SIG-M5 treated with dmso at 0.1 percent for 504 hours (cell line): ENCODE results near the gene CLTB.

Source experiments
- DNase-seq: peaks from one replicate; lab custom pipeline; 2025; ENCODE audit not compliant: unreplicated experiment; lab: John Stamatoyannopoulos, UW

The CLTB gene

GRCh38 chr5:176383961-176384360 lies 32.4 kb downstream of the CLTB start:
- no peak for DNase-seq

GRCh38 chr5:176383248-176383905 lies 33.0 kb downstream of the CLTB start:
- DNase-seq = no peak

- DNase-seq = no peak
Measured at GRCh38 chr5:176382721-176383120, 33.6 kb downstream of the CLTB start.

- DNase-seq = no peak
Measured at GRCh38 chr5:176381979-176382378, 34.4 kb downstream of the CLTB start.

- no peak for DNase-seq
Measured at GRCh38 chr5:176381423-176381822, 34.9 kb downstream of the CLTB start.

GRCh38 chr5:176379881-176380280 lies 36.5 kb downstream of the CLTB start:
- peak; percentile 58 for DNase-seq

DNA sequence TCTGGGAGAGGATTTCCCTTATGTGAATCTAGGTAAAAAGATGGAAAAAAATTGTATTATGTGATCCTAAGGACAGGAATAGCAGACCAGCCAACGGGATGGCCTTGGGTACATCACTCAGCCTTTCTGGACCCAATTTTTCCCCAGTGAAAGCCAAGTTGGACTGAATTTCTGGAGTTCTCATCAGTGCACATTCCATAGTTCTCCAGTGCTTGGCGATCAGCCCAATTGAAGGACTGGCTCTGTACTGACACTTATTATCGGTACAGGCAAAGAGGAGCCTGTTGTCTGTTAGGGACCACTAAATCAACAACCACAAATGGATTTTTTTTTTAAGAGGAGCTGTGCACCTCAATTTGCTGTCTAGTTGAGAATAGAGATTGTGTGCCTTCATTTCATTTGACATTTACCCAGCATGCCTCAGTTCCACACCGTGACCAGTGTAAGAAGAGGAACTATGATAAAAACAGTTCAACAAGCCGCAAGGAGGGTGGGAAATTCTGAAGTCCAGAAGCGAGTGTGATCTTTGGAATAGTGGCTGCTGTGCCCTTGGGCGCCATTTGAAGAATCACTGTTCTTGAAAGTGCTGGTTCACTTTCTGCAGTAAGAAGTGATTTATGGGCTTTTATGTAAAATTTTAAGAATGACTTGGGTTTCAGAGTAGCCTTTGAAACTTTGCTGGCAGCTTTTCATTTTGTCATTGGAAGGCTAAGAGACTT lies 43.1 kb downstream of the CLTB start:
- DNase-seq = no peak

DNA sequence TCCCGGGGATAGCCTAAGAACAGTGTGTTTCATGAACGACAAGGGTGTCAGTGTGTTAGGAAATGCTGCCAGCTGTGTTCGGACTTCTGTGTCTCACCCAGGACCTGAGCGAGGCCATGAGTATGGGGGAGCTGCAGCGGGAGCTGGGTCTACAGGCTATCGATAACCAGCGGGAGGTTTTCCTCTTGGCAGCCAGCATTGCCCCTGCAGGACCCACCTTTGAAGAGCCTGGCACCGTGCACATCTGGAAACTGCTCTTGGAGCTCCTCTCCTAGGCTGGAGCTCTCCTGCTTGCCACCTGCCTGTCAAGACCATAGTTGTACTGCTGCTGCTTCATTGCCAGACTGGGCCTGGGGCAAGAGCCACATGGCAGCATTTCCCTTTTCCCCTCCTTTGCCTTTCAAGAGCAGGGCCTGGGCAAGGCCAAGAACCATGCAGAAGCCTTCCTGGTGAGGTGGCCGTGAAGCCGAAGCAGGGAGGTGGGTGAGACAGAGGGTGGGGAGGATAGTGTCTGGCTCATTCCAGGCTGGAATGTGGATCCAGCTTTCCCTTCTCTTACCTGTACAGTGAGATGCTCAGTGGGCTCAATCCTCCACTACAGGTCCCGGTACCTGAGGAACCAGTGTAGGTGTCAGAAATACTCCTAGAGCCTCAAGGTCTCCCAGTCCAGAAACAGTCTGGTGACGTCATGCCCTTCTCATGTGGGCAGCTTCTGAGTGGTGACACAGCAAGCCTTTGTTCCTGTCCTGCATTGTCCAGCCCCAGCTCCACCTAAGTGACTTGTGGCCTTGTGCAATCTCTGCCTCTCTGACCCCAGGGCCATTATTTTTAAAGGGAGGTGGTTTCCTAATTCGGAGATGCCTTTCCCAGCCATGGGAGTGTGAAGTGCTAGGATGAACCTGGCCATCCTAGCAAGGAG lies 44.5 kb downstream of the CLTB start:
- no peak for DNase-seq

DNA sequence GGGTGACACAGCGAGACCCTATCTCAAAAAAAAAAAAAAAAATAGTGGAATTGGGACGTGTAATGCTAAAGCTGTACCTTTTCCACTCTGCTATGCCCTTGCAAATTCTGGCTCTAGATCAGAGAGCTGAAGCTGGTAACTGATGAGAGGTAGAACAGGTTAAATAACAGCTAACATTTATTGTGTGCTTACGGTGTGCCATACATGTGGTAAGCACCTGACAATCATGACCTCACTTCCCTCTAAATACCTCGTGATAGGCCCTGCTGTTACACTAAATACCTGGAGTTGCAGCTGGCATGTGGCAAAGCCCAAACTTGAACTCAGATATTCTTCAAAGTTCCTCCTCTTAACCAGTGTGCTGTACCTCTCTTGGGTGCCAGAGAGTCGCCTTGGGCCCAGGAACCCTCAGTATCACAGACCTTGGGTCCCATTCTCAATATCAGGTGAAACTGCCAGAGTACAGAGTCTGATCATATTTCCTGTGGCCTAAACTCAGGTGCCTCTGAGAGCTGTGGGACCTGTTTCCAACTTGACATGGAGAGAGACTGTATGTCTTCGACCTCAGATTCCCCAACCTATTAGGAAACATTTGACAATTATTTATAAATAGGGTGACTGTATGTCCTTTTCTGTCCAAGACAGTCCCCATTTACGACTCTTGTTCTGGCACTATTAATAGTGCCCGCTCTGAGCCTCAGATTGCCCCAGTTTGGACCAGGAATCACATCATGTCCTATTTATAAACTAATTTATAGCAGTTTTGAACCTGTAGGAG lies 46.2 kb downstream of the CLTB start:
- no peak for DNase-seq

DNA sequence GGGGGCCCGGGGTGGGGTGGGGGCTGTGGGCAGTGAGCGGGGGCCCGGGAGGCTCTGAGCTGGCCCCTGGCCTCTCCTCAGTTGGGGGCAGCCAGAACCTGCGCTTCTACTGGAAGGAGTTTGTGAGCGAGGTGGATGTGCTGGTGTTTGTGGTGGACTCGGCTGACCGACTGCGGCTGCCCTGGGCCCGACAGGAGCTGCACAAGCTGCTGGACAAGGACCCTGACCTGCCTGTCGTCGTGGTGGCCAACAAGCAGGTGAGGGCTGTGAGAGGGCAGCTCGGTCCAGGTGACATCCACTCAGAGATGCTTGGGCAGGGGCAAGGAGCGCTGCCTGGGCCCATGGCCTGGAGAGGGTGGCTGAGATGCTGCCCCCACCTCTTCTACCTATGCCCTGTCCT lies 47.6 kb downstream of the CLTB start:
- no peak for DNase-seq

- no peak for DNase-seq
Measured at GRCh38 chr5:176366232-176366894, 50.0 kb downstream of the CLTB start.

GRCh38 chr5:176365351-176366231 lies 50.7 kb downstream of the CLTB start, which contains the start of gene ARL10:
ARL10 (plus strand) TSS chr5:176365487; CDS start chr5:176365564, 77 bp downstream.
- DNase-seq = no peak

DNA sequence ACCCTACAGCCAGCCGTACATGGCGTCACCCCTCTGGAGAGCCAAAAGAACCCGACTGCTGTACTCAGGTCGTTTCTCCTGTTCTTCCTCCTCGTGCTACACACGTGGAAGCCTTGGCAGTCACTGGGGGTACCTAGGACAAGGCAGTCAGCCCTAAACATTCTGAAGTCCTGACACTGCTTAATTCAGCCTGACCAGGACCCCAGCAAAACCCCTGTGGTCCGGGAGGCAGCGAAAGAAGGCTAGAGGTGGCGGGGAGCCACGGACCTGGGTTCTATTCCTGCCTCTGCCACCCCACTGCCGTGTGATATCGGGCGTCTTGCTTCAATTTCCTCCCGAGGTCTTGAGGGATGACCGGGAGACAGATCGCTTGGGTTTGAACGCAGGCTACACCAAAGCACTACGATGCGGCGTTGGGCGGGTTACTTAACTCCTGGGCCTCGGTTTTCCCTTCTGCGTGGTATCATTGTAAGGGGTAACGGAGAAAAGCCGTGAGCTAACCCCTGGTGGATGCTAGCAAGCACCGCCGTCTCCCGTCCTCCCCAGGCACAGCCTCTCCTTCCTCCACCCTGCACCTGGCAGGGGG lies 51.5 kb downstream of the CLTB start:
- DNase-seq = no peak

GRCh38 chr5:176362233-176362490 lies 54.2 kb downstream of the CLTB start:
- no peak for DNase-seq

DNA sequence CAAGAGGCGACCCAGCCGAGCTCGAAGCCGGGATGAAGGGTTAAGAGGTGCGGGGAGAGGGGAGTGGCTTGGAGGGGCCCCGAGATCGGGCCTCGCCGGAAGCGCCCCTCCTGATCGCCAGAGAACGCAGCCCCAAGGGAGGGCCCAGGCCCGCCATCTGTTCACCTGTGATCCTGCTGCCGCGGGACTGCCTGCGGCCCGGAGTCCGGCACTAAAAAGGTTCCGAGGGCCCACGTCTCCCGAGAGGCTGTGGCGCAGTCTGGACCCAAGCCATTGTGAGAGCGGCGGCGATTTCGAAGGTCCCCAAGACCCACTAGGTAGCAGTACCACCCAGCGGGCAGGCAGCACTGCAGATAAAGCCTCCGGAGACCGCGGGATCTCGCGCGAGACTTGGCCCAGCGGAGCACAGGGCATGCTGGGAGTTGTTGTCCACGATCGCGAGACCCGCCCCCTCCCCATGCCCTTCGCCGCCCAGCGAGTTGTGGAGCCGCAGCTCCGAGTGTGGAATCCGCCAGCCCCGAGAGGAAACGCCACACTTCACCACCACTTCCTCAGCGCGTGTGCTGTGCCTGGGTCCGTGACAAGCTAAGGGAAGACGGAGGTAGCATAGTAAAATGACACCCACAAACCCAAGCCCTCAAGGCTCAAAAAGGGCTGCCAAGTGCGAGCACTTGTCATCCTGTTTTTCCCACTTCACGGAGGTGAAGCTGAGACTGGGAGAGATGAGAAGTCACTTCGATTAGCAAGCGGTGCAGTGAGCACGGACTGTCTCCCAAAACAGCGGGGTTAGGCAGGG lies 54.7 kb downstream of the CLTB start, which contains the start of gene KIAA1191:
TSS of gene KIAA1191 (minus strand) at position 328 of the 796 bp plus-strand sequence. CDS start 2,256 bp downstream, outside the sequence.
- DNase-seq = peak; percentile 93

GRCh38 chr5:176360894-176361436 lies 55.4 kb downstream of the CLTB start:
- no peak for DNase-seq

- no peak for DNase-seq
Measured at GRCh38 chr5:176359658-176360057, 56.7 kb downstream of the CLTB start.

DNA sequence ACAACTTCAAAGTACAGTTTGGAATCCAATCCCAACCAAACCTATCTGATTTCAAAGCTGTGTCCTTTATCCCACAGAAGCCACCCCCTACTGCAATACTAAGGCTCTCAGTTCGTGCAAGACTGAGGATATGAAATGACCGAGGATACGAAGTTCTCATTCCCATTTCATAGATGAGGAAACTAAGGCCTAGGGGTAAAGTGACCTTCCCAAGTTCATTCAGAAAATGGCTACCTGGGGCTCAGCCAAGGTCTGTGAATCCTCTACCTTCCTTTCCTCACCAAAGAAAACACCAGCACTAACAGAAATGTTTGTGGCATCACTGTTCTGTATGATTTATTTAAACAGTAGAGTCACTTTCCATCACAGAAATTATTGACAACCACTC lies 60.2 kb downstream of the CLTB start:
- no peak for DNase-seq
